IMR-90 (cell line): ENCODE data around the gene NPLOC4. TPM values are rescaled to one million over a fixed set of nuclear protein-coding genes. Genes with fewer than 3 reads are reported as not detected.

ENCODE experiments used
- ATAC-seq: fragments of 200-7000 bp; cut with Tn5 transposase; 2 replicates; pipeline ENCODE4 v1.9.1; 2020; ENCODE audit warnings: low read depth, mild to moderate bottlenecking, moderate library complexity
- BruUV-seq: library from RNA; stranded (reverse); fragments of 400-500 nt; replicated peaks from 2 replicates; lab custom pipeline; 2021; lab: Mats Ljungman, UMichigan
- CTCF ChIA-PET: fragments of 300-600 bp; formaldehyde crosslinking; extraction: SDS; loops from one replicate; lab custom pipeline; 2021; ENCODE audit warnings: antibody characterized with exemption; lab: Yijun Ruan, JAX
- POLR2A ChIA-PET: fragments of 300-600 bp; sonication (Branson Sonifier 250); formaldehyde crosslinking; loops from one replicate; lab custom pipeline; 2022; ENCODE audit warnings: antibody characterized with exemption; ENCODE audit not compliant: unreplicated experiment; lab: Charles Lee
- DNase-seq: peaks from one replicate; pipeline ENCODE4 v3.0.0; 2013
- H2AFZ ChIP-seq: replicated peaks from 2 replicates; pipeline ENCODE3; 2013; ENCODE audit warnings: low read length, mild to moderate bottlenecking; ENCODE audit not compliant: poor library complexity
- H2AK5ac ChIP-seq: 2 replicates; pipeline ENCODE4 v1.6.1; 2013; ENCODE audit warnings: low read depth, low read length, inconsistent platforms
- H2AK9ac ChIP-seq: replicated peaks from 2 replicates; pipeline ENCODE3; 2013; ENCODE audit warnings: mild to moderate bottlenecking, low read depth, low read length, moderate library complexity; ENCODE audit not compliant: poor library complexity
- H2BK120ac ChIP-seq: 2 replicates; pipeline ENCODE4 v1.6.1; 2013; ENCODE audit warnings: low read depth, low read length, inconsistent platforms
- H2BK15ac ChIP-seq: 3 replicates; pipeline ENCODE4 v1.6.1; 2013; ENCODE audit warnings: low read depth, low read length, inconsistent platforms
- H2BK20ac ChIP-seq: 2 replicates; pipeline ENCODE4 v1.6.1; 2013; ENCODE audit warnings: low read depth, mild to moderate bottlenecking, inconsistent platforms, low read length, moderate library complexity
- H2BK5ac ChIP-seq: 2 replicates; pipeline ENCODE4 v1.6.1; 2013; ENCODE audit warnings: mild to moderate bottlenecking, low read depth, low read length, inconsistent platforms; ENCODE audit not compliant: poor library complexity, severe bottlenecking
- H3K14ac ChIP-seq: replicated peaks from 2 replicates; pipeline ENCODE4 v1.6.1; 2013; ENCODE audit warnings: low read depth, low read length, inconsistent platforms
- H3K18ac ChIP-seq: 2 replicates; pipeline ENCODE4 v1.6.1; 2013; ENCODE audit warnings: low read depth, low read length, control low read depth
- H3K23ac ChIP-seq: 2 replicates; pipeline ENCODE4 v1.6.1; 2013; ENCODE audit warnings: low read depth, low read length, inconsistent platforms
- H3K27ac ChIP-seq: 2 replicates; pipeline ENCODE4 v1.5.1; 2013; ENCODE audit warnings: mild to moderate bottlenecking, control low read depth, low read length; ENCODE audit not compliant: insufficient read depth
- H3K27me3 ChIP-seq: 2 replicates; pipeline ENCODE4 v1.6.1; 2013; ENCODE audit warnings: low read length; ENCODE audit not compliant: control insufficient read depth, insufficient read depth
- H3K36me3 ChIP-seq: 2 replicates; pipeline ENCODE4 v1.6.1; 2013; ENCODE audit warnings: low read length, mixed read lengths; ENCODE audit not compliant: control insufficient read depth, insufficient read depth
- H3K4ac ChIP-seq: 2 replicates; pipeline ENCODE4 v1.6.1; 2013; ENCODE audit warnings: low read depth, low read length, inconsistent platforms
- H3K4me1 ChIP-seq: 2 replicates; pipeline ENCODE4 v1.6.1; 2013; ENCODE audit warnings: low read length, mixed read lengths; ENCODE audit not compliant: control insufficient read depth, insufficient read depth
- H3K4me2 ChIP-seq: 2 replicates; pipeline ENCODE4 v1.6.1; 2013; ENCODE audit warnings: low read depth, mild to moderate bottlenecking, control low read depth, low read length, moderate library complexity
- H3K4me3 ChIP-seq: 2 replicates; pipeline ENCODE4 v1.5.1; 2013; ENCODE audit warnings: low read depth, mild to moderate bottlenecking, control low read depth, low read length, moderate library complexity; ENCODE audit not compliant: insufficient read depth
- H3K56ac ChIP-seq: 2 replicates; pipeline ENCODE4 v1.6.1; 2013; ENCODE audit warnings: low read length, inconsistent platforms; ENCODE audit not compliant: insufficient read depth; ENCODE audit errors: extremely low read depth
- H3K79me1 ChIP-seq, 2 experiments: 2 replicates each; pipeline ENCODE4 v1.6.1; 2013; ENCODE audit warnings: low read length in 2 of 2, inconsistent platforms in 1 of 2, low read depth in 1 of 2
- H3K9ac ChIP-seq: 2 replicates; pipeline ENCODE4 v1.6.1; 2013; ENCODE audit warnings: low read depth, low read length, control low read depth
- H3K9me1 ChIP-seq: 2 replicates; pipeline ENCODE4 v1.6.1; 2013; ENCODE audit warnings: low read length, inconsistent platforms; ENCODE audit not compliant: insufficient read depth
- H3K9me3 ChIP-seq: 2 replicates; pipeline ENCODE4 v1.6.1; 2013; ENCODE audit warnings: low read length; ENCODE audit not compliant: control insufficient read depth, insufficient read depth
- H4K20me1 ChIP-seq: 2 replicates; pipeline ENCODE4 v1.6.1; 2013; ENCODE audit warnings: low read length, inconsistent platforms; ENCODE audit not compliant: insufficient read depth
- H4K5ac ChIP-seq: 2 replicates; pipeline ENCODE4 v1.6.1; 2013; ENCODE audit warnings: mild to moderate bottlenecking, low read depth, low read length, control low read depth
- H4K8ac ChIP-seq, 2 experiments: 2 replicates each; pipeline ENCODE4 v1.6.1; 2013; ENCODE audit warnings: low read depth in 2 of 2, low read length in 2 of 2, control low read depth in 1 of 2, inconsistent platforms in 1 of 2
- H4K91ac ChIP-seq: 2 replicates; pipeline ENCODE4 v1.6.1; 2013; ENCODE audit warnings: low read depth, low read length, inconsistent platforms; ENCODE audit not compliant: insufficient read depth
- BHLHE40 ChIP-seq: fragments of 150-350 bp; IDR thresholded peaks from 2 replicates; pipeline ENCODE4 v1.6.1; 2016; ENCODE audit warnings: mild to moderate bottlenecking, low read depth, low read length
- CEBPB ChIP-seq: IDR thresholded peaks from 2 replicates; pipeline ENCODE4 v1.6.1; 2012; ENCODE audit warnings: low read depth, low read length, improper control_type of control experiment
- CHD1 ChIP-seq: IDR thresholded peaks from 2 replicates; pipeline ENCODE4 v1.6.1; 2012; ENCODE audit warnings: low read depth, low read length, improper control_type of control experiment
- ELK1 ChIP-seq: fragments of 150-350 bp; IDR thresholded peaks from 2 replicates; pipeline ENCODE4 v1.6.1; 2016; ENCODE audit warnings: low read depth, mild to moderate bottlenecking, low read length, moderate library complexity, borderline replicate concordance
- FOS ChIP-seq: fragments of 150-350 bp; IDR thresholded peaks from 2 replicates; pipeline ENCODE4 v1.6.1; 2016; ENCODE audit warnings: low read depth, low read length
- MAFK ChIP-seq: IDR thresholded peaks from 2 replicates; pipeline ENCODE4 v1.6.1; 2012; ENCODE audit warnings: low read depth, low read length, improper control_type of control experiment
- MAZ ChIP-seq: IDR thresholded peaks from 2 replicates; pipeline ENCODE4 v1.6.1; 2012; ENCODE audit warnings: low read depth, mild to moderate bottlenecking, low read length, improper control_type of control experiment, moderate library complexity, borderline replicate concordance
- MXI1 ChIP-seq: IDR thresholded peaks from 2 replicates; pipeline ENCODE4 v1.6.1; 2012; ENCODE audit warnings: low read depth, mild to moderate bottlenecking, low read length, moderate library complexity, borderline replicate concordance
- NFE2L2 ChIP-seq: fragments of 150-350 bp; IDR thresholded peaks from 2 replicates; pipeline ENCODE4 v1.6.1; 2016; ENCODE audit warnings: low read depth, mild to moderate bottlenecking, low read length
- POLR2A ChIP-seq: IDR thresholded peaks from 2 replicates; pipeline ENCODE4 v1.6.1; 2012; ENCODE audit warnings: mild to moderate bottlenecking, low read depth, low read length
- RAD21 ChIP-seq: IDR thresholded peaks from 2 replicates; pipeline ENCODE4 v1.6.1; 2012; ENCODE audit warnings: low read length, improper control_type of control experiment
- RCOR1 ChIP-seq: IDR thresholded peaks from 2 replicates; pipeline ENCODE4 v1.6.1; 2012; ENCODE audit warnings: mild to moderate bottlenecking, low read length, improper control_type of control experiment; ENCODE audit not compliant: insufficient replicate concordance
- RFX5 ChIP-seq: IDR thresholded peaks from 2 replicates; pipeline ENCODE4 v1.8.0; 2012; ENCODE audit warnings: low read depth, mild to moderate bottlenecking, low read length, moderate library complexity
- SMC3 ChIP-seq: fragments of 150-350 bp; IDR thresholded peaks from 2 replicates; pipeline ENCODE4 v1.6.1; 2016; ENCODE audit warnings: low read depth, mild to moderate bottlenecking, antibody characterized with exemption, low read length, moderate library complexity
- USF2 ChIP-seq: fragments of 150-350 bp; IDR thresholded peaks from 2 replicates; pipeline ENCODE4 v1.6.1; 2017; ENCODE audit warnings: mild to moderate bottlenecking, antibody characterized with exemption, low read length, low read depth
- WGBS, 2 experiments: methylation state at CpG; one replicate each; pipeline versions ENCODE4 v1.1.5 to v1.1.7; 2013; ENCODE audit warnings: missing lambda C conversion rate in 2 of 2; ENCODE audit not compliant: insufficient read length in 1 of 2; ENCODE audit errors: extremely low coverage in 2 of 2; 5-methylcytosine and 5-hydroxymethylcytosine counted together
- dilution Hi-C: fragments of 300-500 bp; cut with HindIII; formaldehyde crosslinking; loops from one replicate; pipeline ENCODE4 v1.14.3; 2018; ENCODE audit warnings: low sequenced_read_pairs; ENCODE audit not compliant: unreplicated experiment
- in situ Hi-C: fragments of 300-500 bp; cut with MboI; formaldehyde crosslinking; loops from 3 replicates; pipeline ENCODE4 v1.14.3; 2019; ENCODE audit warnings: low sequenced_read_pairs, inconsistent platforms, mixed read lengths
- intact Hi-C: fragments of 100-400 bp; cut with micrococcal nuclease; formaldehyde crosslinking; loops from 2 replicates; pipeline ENCODE4 v1.10.0; 2022
- polyA plus RNA-seq, 3 experiments: library from polyadenylated mRNA; depleted of rRNA; stranded (reverse); fragments of >200 nt; gene quantifications; 2 replicates each; pipeline ENCODE4 v1.2.3, GENCODE V29; 2012; ENCODE audit warnings: low replicate concordance in 1 of 3
- total RNA-seq: library from RNA; depleted of rRNA; stranded (reverse); fragments of >200 nt; gene quantifications from 2 replicates; pipeline ENCODE4 v1.2.3, GENCODE V29; 2012
- TF ChIP-seq, protein P1 (sequence below): conservative IDR thresholded peaks from 2 replicates; pipeline ENCODE4 v1.5.1; 2012; ENCODE audit warnings: mild to moderate bottlenecking, low read depth, low read length, improper control_type of control experiment

NPLOC4 gene
- total and polyA plus RNA-seq, 2 of the 4 experiments (the other 2 are of a cell fraction), result 70.4 to 78.3 TPM

- no peak overlapping the region for H3K27ac ChIP-seq
- no peak for TF ChIP-seq USF2
- no peak for TF ChIP-seq NFE2L2
- no peak for TF ChIP-seq RFX5
- no peak for TF ChIP-seq RAD21
- no peak for TF ChIP-seq POLR2A
- no peak for TF ChIP-seq CEBPB
- no peak for TF ChIP-seq SMC3
- no peak for TF ChIP-seq FOS
- TF ChIP-seq, protein P1, sequence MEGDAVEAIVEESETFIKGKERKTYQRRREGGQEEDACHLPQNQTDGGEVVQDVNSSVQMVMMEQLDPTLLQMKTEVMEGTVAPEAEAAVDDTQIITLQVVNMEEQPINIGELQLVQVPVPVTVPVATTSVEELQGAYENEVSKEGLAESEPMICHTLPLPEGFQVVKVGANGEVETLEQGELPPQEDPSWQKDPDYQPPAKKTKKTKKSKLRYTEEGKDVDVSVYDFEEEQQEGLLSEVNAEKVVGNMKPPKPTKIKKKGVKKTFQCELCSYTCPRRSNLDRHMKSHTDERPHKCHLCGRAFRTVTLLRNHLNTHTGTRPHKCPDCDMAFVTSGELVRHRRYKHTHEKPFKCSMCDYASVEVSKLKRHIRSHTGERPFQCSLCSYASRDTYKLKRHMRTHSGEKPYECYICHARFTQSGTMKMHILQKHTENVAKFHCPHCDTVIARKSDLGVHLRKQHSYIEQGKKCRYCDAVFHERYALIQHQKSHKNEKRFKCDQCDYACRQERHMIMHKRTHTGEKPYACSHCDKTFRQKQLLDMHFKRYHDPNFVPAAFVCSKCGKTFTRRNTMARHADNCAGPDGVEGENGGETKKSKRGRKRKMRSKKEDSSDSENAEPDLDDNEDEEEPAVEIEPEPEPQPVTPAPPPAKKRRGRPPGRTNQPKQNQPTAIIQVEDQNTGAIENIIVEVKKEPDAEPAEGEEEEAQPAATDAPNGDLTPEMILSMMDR, result no peak
- TF ChIP-seq CHD1, result no peak
- no peak for TF ChIP-seq MAZ
- TF ChIP-seq BHLHE40, result no peak
- no peak for TF ChIP-seq RCOR1
- no peak for TF ChIP-seq ELK1
- no peak for TF ChIP-seq MXI1
- TF ChIP-seq MAFK, result no peak
- dilution Hi-C loops (no loop called here), in situ Hi-C loops (no loop called here), intact Hi-C loops (no loop called here)
- H3K9me1 ChIP-seq, result peaks cover 12% of the 10 kb centered on the region
- H3K79me1 ChIP-seq, result no peaks in the 10 kb centered on the region; a peak in 1 of 4 replicates
- no peak overlapping the region for H3K56ac ChIP-seq
- peaks cover 6% of the 10 kb centered on the region for H3K4me1 ChIP-seq
- no peak overlapping the region for H2BK5ac ChIP-seq
- ChIA-PET POLR2A (no interaction called here), CTCF (no interaction called here)
- peaks cover 3% of the 10 kb centered on the region; the same call in 1 of the 2 replicates for H4K20me1 ChIP-seq
- no peak overlapping the region for H3K4me3 ChIP-seq
- H2BK20ac ChIP-seq, result no peak overlapping the region
- H4K91ac ChIP-seq, result no peak overlapping the region
- no peak overlapping the region for H3K18ac ChIP-seq
- H3K9me3 ChIP-seq, result peaks cover 8% of the 10 kb centered on the region; the same call in 1 of the 2 replicates
- H2BK15ac ChIP-seq, result no peak overlapping the region
- H2BK120ac ChIP-seq, result no peak overlapping the region
- H2AK9ac ChIP-seq, result no peak overlapping the region
- H3K14ac ChIP-seq, result no peak overlapping the region
- H4K8ac ChIP-seq, result no peak overlapping the region
- BruUV-seq, result no TSS peak
- WGBS, 2 experiments, result 54% methylated on average over 9 of the region's 14 CpGs; no CpG with 5 or more reads in 1 of the 2 experiments
- no peak overlapping the region for H3K4me2 ChIP-seq
- no peak overlapping the region for H3K9ac ChIP-seq
- H3K27me3 ChIP-seq, result peaks cover 19% of the 10 kb centered on the region
- no peak overlapping the region for H3K23ac ChIP-seq
- no peak overlapping the region for H3K4ac ChIP-seq
- 0 out of 2 replicates have a peak, but pooled peaks cover 2% of the 10 kb centered on the region for H3K36me3 ChIP-seq
- H4K5ac ChIP-seq, result no peak overlapping the region
- ATAC-seq (no peak), DNase-seq (no peak)
- H2AK5ac ChIP-seq, result no peak overlapping the region
- no peak overlapping the region for H2AFZ ChIP-seq
Measured at GRCh38 chr17:81648707-81649085, 11.8 kb upstream of the NPLOC4 start.
